GM20431 (cell line): ENCODE results near the gene IMPA2.
"Not testable (repeated sequence)": the region's sequence is repeated elsewhere in the genome, so short reads cannot be mapped to it uniquely, and the experiment has no call there.

Experiments used
- in situ Hi-C: fragments of 300-500 bp; cut with MseI, MboI; formaldehyde crosslinking; loops from one replicate; pipeline ENCODE4 v1.15.0; 2020; ENCODE audit warnings: low sequenced_read_pairs; ENCODE audit not compliant: unreplicated experiment

The IMPA2 gene

DNA sequence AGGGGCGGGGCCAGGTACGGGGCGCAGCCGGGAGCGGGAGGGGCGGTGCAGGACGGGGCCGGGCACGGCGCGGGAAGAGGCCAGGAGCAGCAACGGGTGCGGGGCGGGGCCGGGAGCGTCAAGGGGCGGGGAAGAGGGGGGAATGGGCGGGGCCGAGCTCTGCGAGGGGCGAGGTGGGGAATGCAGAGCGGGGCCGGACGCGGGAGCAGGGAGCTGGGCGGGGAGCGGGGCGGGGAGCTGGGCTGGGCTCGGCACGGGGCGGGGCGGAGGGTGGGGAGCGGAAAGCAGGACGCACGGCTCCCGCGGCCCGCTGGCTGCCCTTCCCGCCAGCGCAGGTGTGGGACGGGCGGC is at the start of gene IMPA2:
IMPA2 (plus strand) TSS at position 316 of the 351 bp plus-strand sequence. CDS start 163 bp downstream, outside the sequence.
- in situ Hi-C loops: no loop called here

DNA sequence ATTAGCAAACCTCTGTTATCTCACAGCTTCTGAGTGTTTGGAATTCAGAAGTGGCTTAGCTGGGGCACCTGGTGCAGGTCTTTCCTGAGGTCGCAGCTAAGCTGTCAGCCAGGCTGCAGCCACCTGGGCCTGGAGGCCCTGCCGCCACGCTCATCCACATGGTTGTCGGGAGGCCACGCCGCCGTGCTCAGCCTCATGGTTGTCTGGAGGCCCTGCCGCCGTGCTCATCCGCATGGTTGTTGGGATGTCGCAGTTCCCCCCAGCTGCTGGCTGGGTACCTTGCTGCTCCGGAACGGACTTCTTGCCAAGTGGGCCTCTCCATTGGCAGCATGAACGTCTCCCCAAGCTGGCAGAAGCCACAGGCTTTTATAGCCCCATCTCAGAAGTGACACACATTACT is 48.9 kb upstream of the IMPA2 start:
- in situ Hi-C loops: loop anchor here (10.0 kb wide), 1 partner anchor 112 kb away; no protein-coding TSS in a partner anchor

DNA sequence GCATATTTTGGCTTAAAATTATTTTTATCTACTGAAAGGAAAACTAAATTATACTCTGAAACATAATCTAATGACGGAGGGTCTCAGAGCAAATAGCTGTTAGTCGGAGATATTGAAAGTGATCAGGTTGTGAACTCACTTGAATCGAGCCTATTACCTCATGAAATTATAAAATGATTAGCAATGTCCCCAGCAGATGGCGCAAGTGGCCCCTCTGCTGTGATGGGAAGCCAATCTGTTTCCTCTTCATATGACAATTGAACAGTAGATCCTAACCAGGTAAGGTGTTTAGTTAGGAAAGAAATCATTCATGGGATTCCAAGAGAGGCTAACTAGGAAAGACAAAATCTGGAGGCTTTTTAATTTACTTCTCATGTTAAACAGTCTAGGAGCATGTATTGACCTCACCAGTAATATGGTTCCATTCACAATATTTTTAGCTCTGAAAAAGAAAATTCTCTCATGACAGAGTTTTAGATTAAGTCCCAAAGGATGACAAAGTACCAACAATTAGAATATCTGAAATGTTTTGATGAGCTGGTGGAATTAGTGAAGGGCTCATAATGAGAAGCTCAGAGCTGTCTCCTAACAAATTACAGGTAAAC is 43.3 kb upstream of the IMPA2 start:
- in situ Hi-C loops: loop anchor here (10.0 kb wide), 1 partner anchor 107 kb away; no protein-coding TSS in a partner anchor

DNA sequence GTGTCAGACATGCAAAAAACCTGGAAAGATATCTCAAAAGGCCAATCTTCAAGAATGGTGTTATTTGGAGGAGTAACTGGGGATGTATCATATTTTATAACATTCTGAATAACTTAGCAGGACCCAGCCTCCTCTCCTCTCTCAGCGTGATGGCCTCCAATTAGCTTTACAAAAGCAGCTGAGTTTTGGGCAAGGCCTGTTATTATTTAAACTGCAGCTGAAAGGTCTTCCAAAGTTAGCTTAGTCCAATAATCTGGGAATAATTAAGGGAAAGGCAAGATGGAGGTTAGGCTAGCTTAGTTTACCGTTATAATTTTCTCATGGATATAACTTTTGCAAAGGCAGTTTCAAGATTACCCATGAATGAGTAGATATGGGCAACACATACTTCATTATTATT is 40.4 kb upstream of the IMPA2 start:
- in situ Hi-C loops: no loop called here

DNA sequence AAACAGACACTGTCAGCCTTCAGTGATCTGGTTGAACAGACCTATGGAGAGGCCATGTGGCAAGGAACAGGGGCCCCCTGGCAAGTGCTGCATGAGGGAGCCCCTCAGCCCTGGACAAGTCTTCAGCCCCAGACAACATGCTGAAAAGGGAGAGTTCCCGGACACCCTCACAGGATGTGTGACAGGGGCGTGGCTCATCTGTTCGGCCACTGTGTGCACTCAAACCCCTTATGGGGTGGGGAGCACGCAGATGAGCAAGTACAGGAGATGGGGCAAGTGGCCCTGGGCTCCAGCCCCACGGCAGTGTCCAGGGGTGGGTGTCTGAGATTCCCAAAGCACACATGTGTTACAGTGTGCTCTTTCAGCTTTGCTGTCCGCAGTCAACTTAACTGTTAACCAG is 37.8 kb upstream of the IMPA2 start:
- in situ Hi-C loops: no loop called here

DNA sequence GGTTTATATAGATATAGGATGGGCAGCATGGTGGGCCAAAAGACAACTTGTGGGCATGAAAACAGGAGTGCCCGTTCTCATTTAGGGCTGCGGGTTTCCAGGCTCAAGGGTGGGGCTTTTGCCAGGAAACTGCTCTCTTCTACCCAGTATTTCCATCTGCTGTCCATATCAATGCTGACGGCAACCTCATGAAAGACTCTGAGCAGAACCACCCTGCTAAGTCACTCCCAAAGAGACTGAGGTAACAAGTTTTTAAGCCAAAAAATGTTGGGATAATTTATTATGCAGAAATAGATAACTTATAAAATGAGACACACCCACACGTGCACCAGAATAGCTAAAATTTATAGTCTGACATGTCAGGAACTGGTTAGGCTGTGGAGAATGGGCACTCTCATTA is 37.1 kb upstream of the IMPA2 start:
- in situ Hi-C loops: no loop called here

DNA sequence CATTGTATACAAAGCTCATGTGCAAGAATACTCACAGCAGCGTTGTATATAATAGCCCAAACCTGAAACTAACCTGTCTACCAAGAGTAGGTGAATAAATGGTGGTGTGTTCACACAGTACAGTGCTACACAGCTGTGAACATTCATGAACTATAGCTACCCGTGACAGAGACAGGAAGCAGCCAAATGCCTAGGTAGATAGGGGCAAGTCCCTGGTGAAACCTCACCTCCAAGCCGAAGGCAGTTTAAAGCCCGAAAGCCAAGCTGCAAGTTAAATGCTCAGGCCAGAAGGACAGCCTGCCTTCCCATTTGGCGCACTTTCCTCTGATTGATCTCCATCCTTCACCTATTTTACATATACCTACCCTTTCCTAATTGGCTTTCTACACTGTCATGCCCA is 36.5 kb upstream of the IMPA2 start:
- in situ Hi-C loops: no loop called here

DNA sequence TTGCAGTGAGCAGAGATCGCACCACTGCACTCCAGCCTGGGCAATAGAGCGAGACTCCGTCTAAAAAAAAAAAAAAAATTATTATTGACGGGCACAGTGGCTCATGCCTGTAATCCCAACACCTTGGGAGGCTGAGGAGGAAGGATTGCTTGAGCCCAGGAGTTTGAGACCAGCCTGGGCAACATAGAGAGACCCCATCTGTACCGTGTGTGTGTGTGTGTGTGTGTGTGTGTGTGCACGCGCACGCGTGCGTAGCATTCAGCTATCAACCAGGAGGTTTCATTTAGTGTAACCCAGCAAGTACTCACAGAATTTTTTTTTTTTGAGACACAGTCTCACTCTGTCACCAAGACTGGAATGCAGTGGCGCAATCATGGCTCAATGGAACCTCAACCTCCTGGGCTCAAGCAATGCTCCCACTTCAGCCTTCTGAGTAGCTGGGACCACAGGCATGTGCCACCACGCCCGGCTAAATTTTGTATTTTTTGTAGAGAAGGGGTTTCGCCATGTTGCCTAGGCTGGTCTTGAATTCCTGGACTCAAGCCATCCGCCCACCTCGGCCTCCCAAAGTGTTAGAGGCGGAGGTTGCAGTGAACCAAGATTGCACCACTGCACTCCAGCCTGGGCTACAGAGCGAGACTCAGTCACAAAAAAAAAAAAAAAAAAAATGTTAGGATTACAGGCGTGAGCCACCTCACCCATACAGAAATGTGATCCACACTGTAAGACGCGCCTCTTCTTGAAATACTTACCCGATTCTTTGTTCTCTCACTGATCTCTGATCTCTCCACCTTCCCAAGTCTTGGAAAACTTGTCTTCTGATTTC is 35.3 kb upstream of the IMPA2 start:
- in situ Hi-C loops: not testable (repeated sequence)

DNA sequence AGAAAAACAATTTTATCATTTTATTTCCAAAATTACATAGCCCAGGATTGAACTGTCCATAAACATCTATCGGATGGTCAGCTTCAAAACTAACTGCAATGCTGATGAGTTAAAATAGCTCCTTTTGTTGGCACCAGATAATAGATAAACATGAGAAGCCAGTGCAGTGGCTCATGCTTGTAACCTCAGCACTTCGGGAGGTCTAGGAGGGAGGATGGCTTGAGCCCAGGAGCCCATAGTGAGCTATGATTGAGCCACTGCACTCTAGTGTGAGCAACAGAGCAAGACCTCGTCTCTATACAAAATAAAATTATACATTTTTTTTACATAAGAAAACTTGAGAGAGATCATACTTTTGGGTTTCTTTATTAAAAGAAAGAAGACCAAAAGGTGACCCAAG is 34.6 kb upstream of the IMPA2 start:
- in situ Hi-C loops: no loop called here

DNA sequence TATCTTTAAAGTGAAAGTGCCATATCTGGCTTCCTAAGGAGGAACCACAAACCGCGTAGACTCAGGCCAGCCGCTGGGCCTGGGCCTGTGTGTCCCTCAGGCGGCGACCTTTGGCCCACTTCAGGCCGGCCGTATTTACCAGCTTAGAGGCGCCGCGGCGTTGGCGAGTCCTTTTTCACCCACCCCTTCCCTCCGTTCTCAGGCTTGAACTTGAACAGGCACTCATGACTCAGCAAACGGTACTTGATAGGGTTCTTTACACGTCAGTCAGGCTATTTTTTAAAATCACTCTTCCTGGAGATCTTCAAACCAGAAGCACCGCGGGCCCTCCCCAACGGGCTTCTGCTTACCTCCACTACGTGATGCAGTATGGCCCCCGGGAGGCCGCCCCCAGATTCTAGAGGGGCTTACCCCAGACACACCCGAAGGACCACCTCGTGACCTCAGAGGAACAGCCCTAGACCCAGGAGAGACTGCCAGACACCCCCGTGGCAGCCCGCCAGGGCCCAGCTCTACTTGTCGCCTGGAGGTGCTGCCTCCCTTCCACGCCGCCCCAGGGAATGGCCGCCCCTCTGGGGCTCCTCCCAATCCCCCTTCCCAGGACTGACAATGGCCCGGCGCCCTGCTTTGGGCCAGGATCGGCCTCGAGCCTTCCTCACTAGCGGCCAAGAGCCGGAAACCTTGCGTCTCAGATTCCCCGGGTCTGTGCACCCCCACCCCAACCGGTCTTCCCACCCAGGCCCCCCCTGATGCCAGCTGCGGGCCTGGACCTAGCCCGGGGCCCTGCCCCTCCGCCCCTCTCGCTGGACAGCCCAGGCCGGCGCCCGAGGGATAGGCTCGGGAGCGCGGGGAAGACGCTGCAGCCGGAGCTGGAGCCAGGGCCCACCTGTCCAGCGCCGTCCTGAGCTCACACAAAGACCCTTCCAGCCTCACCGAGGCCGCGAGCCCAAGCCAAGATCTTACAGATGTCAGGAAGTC is 33.8 kb upstream of the IMPA2 start:
- in situ Hi-C loops: no loop called here

DNA sequence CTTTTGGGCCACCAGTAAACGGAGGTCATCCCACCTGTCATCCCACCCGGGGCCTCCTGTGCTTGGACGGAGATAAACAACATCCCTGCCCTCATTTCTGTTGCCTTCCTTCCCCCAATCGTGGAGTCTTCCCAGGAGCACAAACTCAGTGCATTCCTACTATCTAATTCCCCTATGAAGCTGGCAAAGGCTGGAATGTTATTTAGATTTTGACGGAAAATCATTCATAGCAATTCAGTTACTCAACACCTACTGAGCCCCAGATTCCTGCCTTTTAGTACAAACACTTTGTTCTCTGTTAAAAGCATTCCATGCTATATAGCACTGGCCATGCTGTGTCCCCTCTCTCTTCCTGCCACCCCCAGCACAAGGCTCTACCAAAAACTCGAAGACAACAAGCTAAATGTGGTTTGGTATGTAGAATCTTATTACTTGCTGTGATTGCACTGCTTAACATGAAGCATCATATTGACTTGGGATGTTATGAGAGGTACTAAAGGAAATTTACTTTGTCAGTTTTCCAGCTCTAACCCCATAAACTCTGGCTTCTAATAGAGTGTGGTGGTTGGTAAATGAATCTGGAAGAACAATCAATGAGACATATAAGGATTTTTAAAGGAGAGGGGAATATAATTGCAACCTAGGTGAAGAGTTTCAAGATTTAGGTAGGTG is 32.3 kb upstream of the IMPA2 start:
- in situ Hi-C loops: no loop called here

DNA sequence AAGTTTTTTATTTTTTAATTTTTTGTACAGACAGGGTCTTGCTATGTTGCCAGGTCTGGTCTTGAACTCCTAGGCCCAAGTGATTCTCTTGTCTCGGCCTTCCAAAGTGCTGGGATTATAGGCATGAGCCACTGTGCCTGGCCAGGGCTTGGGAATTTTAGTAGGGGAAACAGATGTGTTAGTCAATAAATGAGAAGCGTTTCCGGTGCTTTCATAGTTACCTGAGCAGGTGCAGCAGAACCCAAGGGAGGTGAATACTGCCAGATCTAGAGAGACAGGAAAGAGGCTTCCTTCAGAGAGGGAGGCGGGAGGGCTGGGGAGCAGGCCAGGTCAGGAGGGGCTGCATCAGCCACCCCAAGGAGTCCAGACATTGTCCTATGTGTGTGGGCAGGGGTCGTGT is 30.5 kb upstream of the IMPA2 start:
- in situ Hi-C loops: no loop called here

DNA sequence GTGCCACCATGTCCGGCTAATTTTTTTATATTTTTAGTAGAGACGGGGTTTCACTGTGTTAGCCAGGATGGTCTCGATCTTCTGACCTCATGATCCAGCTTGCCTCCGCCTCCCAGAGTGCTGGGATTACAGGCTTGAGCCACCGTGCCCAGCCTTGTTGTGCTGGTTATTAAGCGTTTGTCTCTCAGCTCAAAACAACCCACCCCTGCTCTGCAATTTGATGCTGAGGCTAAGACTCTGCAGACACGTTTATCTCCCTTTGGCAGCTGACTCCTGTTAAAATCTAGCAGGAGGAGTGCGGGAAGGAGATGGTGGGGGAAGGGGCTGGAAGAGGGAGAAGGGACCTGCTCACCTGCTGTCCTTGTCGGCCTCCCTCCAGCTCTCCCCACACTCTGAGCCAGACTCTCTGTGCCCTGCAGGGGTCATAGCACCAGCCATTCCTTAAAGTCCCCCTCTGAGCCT is 29.9 kb upstream of the IMPA2 start:
- in situ Hi-C loops: no loop called here

DNA sequence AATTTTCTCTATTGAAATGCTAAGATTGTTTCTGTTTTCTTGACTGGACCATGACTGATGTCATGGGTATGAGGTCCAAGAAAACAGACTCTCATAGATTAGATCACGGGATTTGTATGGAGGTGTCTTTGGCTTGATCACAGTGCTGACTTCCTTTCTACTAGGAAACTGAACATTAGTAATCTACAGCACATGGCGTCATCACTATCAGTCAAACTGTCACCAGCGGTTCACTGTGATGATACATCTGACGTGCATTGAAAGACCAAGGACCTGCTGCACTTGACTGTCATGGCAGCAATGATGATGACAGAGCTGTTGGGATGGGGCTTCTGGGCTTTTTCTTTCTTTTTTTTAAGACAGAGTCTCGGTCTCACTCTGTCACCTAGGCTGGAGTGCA is 28.2 kb upstream of the IMPA2 start:
- in situ Hi-C loops: no loop called here

DNA sequence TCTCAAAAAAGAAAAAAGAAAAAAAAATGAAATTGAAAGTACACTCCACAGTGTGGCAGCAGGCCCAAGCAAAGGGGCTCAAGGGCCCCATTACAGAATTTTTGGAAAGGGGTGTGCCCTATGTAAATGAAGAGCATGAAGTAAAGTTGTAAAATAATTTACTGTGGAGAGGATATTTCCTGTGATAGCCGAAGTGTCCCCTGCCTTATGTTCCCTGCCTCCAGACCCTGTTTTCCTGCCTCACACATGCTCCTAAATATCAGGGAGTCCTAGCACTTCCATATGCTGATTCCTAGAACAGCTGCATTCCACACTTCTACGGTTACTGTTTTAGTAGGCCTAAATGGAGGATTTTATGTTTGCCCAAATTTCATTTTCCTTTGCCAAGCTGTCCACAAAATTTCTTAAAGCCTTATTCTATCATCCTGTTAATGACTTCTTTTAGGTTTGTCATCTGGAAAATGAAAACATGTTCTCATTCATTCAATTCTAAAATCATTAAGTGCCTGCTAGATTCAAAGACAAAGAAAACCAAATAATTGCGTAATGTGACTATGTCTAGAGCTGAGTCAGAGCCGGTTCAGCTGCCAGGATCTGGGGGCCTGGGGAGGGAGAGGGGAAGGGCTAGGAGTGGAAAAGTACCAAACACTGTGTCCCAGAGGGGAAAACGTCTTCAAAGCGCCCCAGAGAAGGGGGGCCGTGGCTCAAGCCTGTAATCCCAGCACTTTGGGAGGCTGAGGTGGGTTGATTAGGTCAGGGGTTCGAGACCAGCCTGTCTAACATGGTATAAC is 25.9 kb upstream of the IMPA2 start:
- in situ Hi-C loops: no loop called here

DNA sequence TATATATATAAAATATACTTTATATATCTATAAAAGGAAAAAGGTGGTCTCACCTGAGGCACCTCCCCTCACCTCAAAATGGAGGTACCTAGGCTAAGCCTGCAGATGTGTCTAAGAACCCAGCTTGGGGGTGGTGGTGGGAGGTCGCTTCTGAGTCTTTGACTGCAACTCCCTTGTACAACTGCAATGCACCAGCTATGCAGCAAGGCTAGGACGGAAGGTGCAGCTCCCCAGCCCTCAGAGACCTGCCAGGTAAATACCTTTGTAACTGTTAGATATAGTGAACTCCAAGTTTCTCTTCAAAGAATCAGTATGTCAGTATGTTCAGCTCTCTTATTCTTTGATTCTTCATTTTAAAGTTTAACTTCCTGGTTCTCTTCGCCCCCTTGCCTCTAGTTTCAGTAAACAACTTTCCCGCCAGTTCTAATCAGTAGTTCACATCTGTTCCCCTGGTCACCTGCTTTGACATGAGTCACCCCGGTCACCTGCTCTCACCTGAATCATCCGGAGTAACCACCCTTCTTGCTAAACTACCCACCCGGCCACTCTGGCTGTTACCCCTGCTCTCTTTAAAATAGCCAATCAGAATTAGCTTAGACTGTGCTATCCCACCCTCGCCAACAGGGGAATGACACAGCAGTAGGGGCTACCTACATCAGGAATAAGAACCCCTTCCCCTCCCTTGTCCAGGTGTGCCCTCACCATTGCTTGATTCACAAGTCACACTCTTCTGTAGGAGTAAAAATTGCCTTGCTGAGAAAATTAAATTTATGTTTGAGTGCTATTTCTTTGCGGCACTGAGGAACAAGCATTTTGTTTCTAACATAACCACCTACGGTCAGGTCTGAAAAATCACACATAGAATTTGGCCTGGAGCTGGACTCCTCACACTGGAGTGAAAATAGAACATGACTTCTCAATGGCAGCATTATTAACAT is 24.7 kb upstream of the IMPA2 start:
- in situ Hi-C loops: no loop called here

DNA sequence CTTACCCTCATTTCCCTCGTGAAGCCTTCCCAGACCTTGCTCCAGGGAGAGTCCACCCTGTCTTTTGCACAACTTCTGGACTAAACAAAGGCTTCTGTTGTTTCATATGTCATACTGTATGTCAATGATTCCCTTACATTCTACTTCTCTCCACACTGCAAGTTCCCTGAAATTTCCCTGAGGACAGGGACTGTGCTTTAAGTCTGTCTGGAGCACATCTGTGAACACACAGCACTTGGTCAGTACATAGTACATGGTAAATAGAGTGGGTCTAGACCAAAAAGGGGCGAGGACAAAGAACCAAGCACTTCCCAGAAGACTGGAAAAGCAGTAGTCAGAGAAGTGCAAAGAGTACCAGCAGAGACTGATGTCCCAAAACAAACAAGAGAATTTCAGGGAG is 23.7 kb upstream of the IMPA2 start:
- in situ Hi-C loops: no loop called here

DNA sequence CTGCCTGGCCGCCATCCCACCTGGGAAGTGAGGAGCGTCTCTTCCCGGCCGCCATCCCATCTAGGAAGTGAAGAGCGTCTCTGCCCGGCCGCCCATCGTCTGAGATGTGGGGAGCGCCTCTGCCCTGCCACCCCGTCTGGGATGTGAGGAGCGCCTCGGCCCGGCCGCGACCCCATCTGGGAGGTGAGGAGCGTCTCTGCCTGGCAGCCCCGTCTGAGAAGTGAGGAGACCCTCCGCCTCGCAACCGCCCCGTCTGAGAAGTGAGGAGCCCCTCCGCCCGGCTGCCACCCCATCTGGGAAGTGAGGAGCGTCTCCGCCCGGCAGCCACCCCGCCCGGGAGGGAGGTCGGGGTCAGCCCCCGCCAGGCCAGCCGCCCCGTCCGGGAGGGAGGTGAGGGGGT is 21.7 kb upstream of the IMPA2 start:
- in situ Hi-C loops: not testable (repeated sequence)
